ENCODE measurements around the gene SEMA3A.
A peak's percentile ranks its signal among the peaks of the same experiment; 100 is the strongest.

The SEMA3A gene

DNA sequence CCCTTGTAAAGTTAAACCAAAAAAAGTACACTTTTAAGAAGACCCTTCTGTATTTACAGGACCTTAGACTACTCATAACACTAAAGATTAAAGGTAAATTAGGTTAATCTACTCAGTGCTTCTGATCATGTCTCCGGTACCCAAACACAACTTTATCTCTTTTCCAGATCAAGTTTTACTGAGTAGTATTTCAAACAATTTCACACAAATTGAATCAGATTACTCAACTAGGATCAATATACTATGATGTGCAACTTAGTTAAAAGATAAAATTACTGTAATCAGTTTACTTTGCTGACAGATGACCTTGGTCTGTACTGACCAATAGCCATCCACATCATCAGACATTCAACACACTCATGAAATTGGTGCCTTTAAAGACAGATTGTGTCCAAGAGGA lies 191.4 kb downstream of the SEMA3A start:
- DNase-seq = no peak

DNA sequence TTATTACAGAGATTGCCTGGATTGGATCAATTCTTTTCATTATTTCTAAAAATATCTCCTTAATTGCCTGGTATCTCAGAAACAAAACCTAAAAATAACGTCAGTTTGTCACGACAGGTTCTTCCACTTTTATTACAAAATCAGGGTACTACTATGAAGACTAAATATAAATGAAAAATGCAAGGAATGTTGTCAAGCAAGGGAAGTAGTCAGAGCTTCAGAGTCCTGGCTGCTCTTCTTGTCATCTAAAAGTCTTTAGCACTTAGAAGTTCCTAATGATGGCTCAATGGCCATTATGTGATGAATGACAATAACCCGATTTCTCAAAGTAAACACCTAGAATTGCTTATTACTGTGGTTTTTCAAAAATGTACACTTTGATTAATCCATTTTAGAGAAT lies 192.2 kb downstream of the SEMA3A start:
- DNase-seq = no peak

DNA sequence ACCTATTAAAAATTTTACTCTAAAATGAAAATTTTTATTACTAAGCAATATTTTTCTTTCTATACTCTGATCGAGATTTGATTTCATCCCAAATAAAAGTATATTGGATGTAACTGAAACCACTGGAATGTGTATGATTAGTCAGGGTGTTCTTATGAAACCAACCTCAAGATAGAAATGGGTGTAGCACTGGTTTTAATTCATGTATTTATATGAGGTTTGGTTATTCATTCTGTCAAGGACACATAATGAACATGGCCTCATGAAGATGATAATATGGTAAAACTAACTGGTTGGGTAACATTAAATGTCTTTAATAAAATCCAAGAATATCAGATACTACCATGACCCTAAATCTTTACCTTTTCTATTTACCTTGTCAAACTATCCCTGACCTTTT lies 197.7 kb downstream of the SEMA3A start:
- no peak for DNase-seq

DNA sequence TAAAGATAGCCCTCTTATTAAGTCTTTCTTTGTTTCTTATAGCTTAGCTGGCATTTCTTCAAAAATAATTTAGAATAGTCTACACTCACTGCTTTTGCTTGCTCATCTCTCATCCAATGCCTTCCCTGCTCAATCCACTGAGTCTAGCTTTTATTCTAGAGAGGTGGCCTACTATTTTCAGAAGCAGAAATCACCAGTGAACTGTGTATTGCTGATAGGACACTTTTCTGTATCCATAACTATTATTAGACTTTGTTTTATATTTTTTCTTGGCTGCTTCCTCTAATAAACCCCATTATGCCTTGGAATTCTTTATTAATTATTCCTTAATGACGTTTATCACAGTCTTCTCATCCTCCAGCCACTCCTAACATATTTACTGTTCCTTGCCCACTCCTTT lies 206.8 kb downstream of the SEMA3A start:
- no peak for DNase-seq

DNA sequence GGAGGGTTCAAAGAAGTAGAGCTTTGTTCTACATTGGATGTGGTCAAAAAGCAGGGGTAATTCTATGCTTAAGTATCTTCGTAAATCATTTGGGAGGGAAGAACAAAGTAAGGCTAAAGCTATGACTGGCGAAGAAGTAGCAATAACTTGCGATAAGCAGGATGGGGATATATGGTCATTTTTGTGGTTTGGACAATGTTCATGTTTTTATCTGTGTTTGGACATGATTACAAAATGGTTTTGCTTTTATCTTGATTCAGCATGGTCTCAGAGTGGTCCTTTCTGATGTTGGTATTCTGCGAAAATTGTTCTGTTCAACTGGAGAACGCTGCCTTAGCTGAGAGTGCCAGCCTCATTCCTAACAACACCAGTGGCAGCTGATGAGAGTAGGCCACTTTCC lies 208.8 kb downstream of the SEMA3A start:
- no peak for DNase-seq

DNA sequence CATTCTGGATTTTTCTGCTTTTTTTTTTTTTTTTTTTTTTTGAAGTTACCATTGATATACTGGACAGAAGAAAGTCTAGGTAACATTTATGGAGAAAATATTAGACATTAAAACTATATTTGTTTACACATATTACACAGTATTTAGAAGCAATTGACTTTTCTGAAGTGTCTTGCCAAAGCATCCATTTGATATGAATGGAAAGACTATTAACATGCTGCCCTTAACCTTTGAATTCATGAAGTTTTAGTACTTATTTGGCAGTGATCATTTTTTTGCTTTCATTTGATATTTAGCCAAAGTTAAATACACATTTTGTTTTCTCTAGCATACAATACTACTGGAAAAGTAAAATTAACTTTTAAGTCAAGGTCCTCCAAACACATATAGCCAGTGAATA lies 210.0 kb downstream of the SEMA3A start:
- DNase-seq = no peak

DNA sequence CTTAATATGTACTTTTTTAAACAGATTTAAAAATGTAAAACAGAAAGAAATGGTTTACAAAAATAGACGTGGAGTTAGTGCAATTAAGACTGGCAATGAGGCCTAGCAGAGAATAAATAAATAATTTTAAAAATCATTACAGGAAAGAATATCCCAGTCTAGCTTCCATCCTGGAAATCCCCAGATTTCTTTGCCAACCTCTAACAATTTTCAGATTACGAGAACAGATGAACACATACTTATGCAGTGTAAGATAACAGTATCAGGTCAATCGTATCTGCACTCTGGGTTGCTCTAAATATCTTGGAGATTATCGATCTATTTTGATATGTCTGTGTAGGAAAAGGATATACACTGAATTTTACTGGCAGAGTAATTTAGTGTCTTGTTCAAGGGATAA lies 210.5 kb downstream of the SEMA3A start:
- no peak for DNase-seq

DNA sequence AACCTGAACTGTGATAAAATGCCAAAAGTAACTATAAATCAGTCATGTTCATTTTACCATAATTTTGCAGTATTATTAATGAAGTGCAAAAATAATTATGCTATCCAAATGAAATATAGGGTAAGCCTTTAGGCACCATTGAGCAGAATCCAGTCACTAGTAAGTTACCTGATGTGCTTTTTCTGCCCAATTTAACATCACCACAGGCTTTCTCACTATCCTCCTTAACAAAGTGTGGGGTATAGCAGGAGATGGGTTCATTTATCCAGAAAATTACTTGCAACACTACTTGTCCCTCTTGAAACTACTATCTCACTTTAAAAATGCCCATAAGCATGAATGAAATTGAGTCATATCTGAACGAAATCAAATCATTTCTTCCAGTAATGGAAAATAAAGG lies 211.0 kb downstream of the SEMA3A start:
- no peak for DNase-seq

DNA sequence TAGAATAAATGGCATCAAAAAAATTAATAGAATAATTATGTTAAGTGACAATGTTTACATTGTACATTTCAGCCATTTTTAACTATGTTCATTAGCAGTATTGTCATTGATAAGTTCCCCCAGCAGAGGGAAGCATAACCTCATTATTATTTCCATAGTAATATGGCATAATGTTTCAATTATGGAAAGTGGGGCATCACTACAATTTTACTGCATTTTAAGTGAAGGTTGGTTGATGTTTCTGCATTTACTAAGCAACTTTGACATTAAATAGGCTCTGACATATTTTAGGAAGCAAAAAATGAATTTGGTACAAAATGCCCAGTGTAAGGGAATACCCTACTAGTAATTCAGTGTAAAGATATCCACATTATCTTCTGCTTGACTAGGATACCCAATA lies 218.3 kb downstream of the SEMA3A start:
- DNase-seq = peak; percentile 13 to 79

DNA sequence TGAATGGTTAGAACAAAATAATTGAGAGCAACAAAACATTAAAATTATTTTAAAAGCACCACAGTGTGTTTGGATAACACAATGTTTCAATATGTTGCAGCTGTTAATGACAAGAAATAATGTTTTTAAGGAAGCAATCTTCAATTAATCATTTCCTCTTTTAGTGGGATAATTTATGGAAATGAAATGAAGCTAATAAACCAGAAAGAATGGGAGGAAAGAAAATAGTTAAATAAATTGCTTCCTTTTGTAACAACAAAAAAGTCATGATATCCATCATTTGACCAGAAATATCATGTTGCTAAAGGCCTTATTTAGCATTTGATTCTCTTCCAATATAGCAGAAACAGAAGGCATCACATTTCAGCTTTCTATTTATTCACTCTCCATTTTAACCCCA lies 224.5 kb downstream of the SEMA3A start:
- no peak for DNase-seq

DNA sequence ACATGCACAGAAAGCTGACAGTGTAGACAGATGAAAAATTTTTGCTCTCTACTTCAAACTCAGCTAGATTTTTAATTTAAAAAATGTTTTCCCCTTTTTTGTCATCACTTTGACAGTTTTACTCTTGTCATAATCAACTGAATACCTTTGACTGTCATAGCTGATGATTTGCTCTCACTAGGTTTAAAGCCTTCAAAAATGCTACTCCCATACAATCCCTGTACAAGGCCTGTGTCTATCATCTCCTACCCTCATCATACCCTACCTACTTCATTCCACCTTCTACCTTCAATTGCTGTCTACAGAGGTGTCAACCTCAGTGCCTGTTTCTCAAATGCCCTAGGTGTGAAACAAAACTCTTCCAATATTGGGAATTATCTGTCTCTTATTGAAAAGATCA lies 230.3 kb downstream of the SEMA3A start:
- no peak for DNase-seq

DNA sequence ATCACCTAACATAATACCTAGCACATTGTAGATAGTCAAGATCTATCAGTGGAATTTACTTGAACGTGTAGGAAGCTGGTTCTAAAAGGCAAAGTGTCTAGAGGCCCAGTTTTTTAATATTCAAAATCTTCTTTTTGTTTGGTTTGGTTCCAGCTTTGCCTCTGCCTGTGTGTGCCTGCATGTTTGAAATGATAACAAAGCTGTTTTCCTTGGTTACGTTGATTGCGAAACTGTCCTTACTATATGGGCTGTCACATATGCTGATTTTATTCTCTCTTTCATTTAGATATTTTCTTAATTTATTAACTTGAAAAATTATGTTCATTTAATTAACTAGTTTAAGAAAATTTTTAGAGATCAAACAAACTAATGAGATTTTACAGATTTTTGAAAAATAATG lies 237.3 kb downstream of the SEMA3A start:
- no peak for DNase-seq

DNA sequence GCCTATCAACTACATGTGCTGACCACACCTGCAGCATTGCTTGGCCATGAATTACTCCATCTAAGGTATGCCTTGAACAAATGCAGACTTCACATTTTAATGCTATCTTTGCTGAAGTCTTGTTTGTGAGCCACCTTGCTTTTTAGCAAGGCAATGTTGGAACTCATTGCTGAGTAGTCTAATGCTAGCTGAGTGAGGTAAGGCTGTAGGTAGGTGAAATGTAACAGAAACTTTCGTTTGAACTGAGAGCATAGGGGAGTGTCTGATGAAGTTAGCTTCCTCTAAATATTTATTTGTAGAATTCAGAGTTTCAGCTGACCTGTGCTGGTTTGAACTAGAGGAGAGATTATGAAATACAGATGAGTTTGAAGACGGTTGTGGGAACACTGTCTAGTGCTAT lies 238.5 kb downstream of the SEMA3A start:
- DNase-seq = no peak

DNA sequence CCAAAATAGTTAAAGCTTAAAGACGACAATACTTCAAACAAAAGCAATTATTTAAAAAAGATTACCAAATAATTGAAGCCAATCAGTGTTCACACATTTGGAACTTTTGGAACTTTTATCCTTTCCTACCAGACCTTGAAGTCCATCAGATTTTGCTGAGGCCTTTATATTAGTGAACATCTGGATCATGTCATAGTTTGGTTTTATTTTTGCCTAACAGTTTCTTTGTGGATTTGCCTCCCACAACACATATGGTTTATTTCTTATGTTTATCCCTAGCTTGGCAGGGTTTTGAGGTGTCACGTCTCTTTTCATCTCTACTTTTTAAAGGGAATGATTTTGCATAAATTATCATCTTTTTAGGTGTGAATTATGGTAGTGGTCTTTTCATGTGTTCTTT lies 242.4 kb downstream of the SEMA3A start:
- DNase-seq = no peak

DNA sequence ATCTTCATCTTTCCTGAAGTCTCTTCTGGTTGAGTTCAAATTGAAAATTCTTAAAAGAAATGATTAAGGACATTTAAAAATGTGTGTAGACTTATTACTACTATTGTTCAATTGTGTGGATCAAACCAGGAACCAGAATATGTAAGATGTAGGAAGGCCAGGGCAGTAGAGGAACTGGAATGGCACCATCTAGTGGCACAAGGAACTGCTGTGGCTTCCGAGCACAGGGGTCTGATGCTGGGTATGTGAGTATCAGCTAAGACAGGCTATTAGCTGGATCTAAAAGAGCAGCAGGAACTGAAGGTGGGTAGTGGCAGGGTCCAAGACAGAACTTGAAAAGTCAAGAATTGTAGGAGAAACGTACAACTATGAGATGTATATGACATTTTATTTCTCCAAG lies 247.3 kb downstream of the SEMA3A start:
- DNase-seq = peak; percentile 24 to 48

DNA sequence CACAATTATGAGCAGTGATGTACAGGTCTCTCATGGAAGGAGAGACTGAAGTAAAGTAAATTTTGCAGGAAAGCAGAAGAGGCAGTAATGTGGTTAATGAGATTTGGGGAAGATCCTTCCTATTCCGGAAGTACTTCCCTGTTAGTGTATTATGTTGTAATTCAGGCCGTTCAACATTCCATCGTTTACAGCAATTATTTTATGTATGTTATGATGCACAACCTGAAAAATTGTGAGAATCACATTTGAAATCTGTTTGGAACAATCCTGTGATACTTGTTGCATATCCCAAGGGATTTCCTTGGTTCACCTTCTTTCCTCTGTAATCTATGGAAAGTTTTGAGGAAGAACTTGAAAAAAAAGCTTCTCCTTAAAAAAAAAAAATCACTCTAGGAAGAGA lies 247.8 kb downstream of the SEMA3A start:
- DNase-seq = no peak

DNA sequence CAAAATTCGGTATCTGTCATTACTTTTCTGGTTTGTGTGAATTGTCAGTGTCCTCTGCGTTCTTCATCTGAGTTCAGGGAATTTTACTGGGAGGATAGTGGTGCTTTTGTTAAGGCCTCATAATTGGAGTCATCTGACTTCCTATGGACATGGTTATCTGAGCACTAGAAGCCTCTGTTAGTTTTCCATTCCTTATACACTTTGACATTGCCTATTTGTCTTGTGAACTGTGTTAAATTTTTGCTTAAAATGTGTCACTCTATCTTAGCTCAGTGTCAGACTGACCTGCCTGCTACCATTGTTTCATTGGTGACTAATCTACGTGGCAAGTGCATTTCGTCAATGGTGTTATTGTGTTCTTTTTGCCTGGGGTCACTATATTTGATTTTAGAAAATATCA lies 253.3 kb downstream of the SEMA3A start:
- DNase-seq = no peak

DNA sequence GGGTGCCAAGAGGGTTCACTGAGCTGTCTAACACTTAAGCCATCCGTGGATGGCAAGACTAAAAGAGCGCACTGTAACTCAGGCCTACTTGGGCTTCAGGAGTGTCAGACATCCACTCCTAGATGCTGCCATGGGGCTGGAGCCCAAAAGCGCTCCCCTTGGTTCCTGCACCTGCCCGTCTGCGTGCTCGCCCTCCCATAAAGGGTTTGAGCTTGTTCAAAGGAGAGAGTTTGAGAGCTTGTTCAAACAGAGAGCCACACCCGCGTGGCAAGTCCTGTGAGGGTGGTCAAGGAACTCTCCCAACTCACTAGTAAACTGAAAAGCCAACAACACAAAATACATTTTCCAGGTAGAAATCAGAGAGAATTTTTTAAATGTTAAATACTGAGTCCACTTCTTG lies 256.7 kb downstream of the SEMA3A start:
- no peak for DNase-seq

DNA sequence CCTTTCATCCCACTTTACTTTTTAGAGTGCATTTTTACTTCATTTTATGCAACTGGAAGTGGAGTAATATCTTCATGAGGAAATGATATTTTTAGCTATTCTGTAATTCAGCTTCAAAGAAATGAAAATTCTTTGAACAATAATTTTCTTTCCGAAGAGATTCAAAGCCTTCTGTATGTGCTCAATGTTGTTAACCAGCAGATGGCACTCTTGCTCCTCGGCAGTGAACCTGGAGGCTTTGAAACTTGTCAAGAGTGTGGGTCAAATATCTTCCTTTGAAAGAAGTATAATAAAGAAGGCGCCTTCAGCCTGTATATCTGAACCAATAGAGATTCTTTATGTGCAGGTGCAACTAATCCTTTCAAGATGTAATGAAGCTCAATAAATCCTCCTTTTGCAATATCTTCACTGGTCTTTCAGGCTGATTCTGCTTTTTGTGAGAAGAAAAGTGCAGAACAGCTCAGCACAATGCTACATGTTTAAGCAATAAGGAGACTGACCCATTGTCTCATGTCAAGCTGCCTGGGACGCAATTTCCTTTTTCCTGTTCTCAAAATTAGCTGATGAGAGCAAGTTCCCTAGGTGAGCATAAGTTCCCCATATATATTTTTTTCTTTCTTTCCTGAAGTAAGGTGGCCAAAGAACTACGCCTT lies 258.4 kb downstream of the SEMA3A start:
- peak; percentile 65 to 79 for DNase-seq

DNA sequence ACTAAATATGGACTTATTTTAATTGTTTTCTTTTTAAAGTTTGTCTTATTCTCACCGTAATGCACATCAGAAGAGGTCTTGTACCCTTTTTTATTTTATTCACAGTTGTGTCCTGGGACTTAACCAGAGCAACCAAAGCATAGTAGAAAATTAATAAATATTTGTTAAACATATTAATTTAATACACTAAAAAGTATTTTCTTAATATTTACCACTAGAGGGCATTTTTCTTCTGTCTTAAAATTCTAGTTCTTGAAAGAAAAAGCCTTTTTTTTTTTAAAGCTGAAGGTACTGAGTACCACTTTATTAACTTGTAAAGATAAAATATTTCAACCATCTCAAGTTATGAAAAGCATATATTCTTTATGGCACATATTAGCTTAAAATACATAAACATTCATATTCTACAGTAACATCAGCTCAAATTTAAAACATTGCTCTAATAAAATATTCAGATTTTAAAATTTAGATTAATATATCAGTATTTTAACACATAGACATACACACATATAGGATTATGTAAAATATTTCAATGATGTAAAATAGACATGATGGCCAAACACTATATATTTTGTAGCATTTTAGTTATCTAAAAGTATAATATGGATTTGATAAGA lies 260.4 kb downstream of the SEMA3A start:
- peak in 1 of 2 experiments; percentile 34 for DNase-seq

DNA sequence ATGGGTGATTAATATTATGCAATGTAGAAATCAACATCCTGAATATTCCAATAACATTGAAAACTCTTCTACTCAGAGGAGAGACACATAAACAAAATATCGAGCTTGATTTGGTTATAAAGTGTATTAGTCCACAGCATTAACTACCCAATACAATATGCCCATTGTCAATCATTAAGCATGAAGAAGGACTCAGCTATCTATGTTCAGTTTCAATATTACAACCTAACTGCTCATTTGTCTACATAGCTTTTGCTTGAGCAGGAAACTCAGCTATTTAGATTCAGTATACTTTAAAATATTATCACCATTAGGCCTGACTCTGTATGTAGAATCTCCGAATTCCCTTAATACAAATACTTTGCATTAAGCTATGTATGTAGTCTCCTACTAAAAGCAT lies 262.6 kb downstream of the SEMA3A start:
- peak in 1 of 2 experiments; percentile 16 for DNase-seq

DNA sequence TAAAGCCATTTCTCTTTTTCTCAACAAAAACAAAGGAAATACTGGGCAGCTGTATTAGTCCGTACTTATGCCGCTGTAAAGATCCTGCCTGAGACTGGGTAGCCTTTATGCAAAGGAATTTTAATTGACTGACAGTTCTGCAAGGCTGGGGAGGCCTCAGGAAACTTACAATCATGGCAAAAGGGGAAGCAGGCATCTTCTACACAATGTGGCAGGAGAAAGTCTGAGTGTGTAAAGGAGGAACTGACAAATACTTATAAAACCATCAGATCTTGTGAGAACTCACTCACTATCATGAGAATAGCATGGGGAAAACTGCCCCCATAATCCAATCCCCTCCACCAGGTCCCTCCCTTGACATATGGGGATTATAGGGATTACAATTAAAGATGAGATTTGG lies 264.3 kb downstream of the SEMA3A start:
- DNase-seq = no peak

DNA sequence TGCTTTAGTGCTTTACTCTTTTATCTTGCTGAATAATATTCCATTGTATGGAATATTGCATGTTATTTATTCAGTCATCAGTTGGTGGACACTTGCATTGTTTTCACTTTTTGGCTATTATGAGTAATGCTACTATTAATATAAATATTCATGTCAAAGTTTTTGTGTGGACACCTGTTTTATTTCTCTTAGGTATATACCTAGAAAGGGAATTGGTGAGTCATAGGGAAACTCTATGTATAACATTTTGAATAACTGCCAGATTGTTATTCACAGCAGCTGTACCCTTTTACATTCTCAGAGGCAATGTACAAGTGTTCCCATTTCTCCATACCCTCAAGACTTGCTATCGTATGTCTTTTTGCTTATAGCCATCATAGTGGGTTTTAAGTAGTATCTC lies 268.7 kb downstream of the SEMA3A start:
- DNase-seq = no peak

DNA sequence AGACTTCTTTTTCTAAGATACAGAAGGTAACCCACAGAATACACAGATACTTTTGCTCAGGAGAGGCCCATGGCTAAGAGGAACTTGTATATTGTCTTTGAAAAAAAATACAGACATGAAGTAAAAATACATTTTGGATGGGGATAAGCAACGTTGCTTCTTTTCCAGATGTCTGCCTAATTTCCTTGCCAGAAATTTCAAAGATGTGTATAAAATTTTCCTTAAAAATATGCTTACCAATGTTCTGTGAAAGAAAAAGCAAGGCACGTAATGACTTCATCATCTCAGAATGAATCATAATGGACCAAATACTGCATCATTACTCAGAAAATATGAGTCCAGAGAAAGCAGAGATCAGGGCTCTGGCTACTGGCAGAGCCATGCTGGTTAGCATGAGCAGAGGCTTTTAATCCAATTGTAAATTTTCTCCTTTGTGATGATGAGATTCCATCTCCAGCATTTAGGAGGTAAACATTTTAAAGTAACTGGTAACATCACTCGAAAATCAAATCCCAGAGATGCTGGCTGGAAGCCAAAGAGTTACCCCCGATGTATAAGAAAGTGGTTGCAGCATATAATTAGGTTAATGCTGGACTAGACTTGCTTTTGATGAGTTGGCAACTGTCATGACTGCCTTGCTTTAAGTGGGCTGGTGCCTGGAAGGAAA lies 272.5 kb downstream of the SEMA3A start:
- no peak for DNase-seq

Data from NCI-H526 (cell line).